GM20000 (cell line): ENCODE measurements around the gene CENPB.
"Not testable (repeated sequence)": the region's sequence is repeated elsewhere in the genome, so short reads cannot be mapped to it uniquely, and the experiment has no call there.

Source experiments
- DNase-seq: peaks from one replicate; pipeline ENCODE4 v3.0.0; 2012; ENCODE audit warnings: low spot score
- TF ChIP-seq, protein P1 (sequence below): IDR thresholded peaks from 2 replicates; pipeline ENCODE4 v1.5.1; 2012; ENCODE audit warnings: mild to moderate bottlenecking, control low read depth; ENCODE audit errors: extremely low read depth, missing control alignments

CENPB gene

DNA sequence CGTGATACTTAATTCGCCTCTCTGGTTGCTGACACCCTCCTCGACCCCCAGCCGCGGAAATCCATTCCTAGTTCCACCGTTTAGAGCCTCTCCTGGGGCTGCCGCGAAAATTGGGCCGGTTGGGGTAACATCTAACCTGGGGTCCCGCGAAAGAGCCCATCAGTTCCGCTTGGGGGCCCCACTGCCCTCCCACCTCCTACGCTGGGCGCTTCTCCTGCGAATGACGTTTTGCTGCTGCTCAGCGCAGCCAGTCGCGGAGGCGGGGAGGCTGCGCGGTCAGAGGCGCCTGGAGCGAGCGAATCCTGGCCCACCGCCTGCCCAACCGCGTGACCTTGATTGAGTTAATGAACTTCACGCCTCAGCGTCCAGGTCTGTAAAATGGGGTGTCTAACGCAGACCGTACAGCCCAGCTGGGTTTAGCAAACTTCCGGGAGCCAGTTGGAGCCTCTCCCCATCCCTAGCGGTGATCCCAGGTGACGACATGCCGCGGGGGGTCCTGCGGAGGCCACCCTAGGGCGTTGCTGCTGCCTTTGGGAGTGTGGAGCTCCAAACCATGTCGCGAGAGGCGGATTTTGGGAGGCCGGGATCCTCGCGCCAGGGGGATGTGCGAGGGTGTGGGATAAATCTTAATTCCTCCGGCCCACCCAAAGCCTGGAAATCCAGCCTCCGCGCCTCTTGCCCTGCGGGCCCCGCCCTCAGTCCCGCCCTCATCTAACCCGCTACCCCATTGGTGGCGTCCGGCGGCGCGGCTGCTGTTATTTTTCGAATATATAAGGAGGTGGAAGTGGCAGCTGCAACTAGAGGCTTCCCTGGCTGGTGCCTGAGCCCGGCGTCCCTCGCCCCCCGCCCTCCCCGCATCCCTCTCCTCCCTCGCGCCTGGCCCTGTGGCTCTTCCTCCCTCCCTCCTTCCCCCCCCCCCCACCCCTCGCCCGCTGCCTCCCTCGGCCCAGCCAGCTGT lies 9.2 kb upstream of the CENPB start, which contains the start of gene CDC25B:
Gene CDC25B (plus strand): TSS at position 800 of the 958 bp plus-strand sequence. CDS start 222 bp downstream, outside the sequence.
- TF ChIP-seq, protein P1, sequence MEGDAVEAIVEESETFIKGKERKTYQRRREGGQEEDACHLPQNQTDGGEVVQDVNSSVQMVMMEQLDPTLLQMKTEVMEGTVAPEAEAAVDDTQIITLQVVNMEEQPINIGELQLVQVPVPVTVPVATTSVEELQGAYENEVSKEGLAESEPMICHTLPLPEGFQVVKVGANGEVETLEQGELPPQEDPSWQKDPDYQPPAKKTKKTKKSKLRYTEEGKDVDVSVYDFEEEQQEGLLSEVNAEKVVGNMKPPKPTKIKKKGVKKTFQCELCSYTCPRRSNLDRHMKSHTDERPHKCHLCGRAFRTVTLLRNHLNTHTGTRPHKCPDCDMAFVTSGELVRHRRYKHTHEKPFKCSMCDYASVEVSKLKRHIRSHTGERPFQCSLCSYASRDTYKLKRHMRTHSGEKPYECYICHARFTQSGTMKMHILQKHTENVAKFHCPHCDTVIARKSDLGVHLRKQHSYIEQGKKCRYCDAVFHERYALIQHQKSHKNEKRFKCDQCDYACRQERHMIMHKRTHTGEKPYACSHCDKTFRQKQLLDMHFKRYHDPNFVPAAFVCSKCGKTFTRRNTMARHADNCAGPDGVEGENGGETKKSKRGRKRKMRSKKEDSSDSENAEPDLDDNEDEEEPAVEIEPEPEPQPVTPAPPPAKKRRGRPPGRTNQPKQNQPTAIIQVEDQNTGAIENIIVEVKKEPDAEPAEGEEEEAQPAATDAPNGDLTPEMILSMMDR = peak; percentile 7

DNA sequence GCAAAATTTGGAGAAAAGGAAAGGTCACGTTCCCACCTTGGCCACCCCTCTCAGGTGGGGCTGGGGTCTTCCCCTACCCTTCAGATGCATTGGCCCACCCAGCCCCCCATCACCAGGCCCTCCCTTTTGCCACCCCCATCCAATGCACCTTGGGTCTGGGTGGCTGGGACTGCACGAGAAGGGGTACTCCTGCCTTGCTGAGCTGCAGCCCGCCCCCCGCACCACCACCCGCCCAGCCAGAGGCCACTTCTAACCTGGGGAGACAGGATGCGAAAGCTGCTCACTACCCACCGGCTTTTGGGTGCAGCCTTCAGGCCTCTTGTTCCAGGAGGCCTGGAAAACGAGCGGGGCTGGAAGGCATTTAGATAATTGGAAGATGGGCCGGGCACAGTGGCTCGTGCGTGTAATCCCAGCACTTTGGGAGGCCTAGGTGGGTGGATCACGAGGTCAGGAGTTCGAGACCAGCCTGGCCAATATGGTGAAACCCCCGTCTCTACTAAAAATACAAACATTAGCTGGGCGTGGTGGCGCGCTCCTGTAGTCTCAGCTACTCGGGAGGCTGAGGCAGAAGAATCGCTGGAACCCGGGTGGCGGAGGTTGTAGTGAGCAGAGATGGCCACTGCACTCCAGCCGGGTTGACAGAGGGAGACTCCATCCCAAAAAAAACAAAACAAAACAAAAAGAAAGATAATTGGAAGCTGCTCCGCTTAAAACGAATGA lies 8.3 kb upstream of the CENPB start:
- TF ChIP-seq, protein P1 = no peak
- no peak for DNase-seq

More for the DNA sequence above, 9.2 kb upstream of the CENPB start, which contains the start of gene CDC25B:
- peak; percentile 93 for DNase-seq

DNA sequence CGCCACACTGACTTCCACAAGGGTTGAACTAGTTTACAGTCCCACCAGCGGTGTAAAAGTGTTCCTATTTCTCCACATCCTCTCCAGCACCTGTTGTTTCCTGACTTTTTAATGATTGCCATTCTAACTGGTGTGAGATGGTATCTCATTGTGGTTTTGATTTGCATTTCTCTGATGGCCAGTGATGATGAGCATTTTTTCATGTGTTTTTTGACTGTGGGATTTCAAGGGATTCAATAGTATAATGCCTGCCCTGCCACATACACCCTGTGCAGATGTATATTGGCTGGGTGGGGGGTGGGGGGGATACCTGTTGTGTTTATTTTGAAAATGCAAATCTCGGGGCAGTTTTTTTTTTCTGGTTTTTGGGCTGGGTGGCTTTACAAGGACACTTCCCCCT lies 7.6 kb upstream of the CENPB start:
- DNase-seq = not testable (repeated sequence)

DNA sequence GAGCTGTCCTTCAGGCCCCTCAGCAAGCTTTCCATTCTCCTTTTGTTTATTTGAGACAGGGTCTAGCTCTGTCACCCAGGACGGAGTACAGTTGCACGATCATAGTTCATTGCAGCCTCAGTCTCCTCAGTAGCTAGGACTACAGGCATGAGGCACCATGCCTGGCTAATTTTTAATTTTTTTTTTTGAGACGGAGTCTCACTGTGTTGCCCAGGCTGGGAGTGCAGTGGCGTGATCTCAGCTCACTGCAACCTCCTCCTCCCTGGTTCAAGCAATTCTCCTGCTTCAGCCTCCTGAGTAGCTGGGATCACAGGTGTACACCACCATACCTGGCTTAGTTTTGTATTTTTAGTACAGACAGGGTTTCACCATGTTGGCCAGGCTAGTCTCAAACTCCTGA lies 2.7 kb upstream of the CENPB start:
- DNase-seq = not testable (repeated sequence)

DNA sequence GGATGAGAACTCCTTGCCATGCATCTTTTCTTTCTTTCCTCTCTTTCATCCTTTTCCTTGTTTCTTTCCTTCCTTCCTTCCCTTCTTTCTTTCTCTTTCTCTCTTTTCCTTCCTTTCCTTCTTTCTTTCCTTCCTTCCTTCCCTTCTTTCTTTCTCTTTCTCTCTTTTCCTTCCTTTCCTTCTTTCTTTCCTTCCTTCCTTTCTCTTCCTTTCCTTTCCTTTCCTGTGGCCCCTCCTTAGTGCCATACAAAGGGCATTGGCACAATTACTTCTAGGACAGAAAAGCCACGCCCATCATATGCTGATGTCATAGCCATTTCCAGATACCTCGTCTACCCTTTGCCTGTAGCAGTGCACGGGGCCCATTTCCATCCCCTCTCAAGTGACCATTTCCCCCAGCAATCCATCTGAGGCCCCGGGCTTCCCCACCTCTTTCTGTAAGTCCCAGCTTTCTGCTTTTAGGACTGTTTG lies 2.2 kb upstream of the CENPB start:
- TF ChIP-seq, protein P1 = no peak
- DNase-seq = no peak

DNA sequence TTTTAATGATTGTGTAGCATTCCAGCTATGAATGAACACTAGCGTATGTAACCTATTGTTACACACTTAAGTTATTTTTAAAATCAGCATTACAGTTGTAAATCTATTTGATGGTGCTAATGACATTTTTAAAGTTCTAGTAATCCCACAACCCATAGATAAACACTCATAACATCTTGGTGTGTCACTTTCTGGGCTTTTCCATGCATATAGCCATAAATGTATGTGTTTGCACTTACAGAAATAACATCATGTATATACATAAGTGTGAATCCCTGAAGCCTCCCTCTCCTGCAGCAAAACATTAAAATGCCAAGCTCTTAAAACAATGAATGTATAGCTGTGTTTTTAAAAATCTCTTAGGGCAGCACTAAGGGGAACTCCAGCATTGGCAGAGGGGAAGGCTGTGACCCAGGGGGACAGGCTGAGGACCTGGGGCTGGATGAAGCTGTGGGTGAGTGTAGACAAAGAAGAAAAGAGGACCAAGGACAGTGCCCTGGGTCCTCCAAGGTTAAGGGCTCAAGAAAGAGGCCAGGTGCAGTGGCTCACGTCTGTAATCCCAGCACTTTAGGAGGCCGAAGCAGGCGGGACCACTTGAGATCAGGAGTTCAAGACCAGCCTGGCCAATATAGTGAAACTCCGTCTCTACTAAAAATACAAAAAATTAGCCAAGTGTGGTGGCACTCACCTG lies 929 bp upstream of the CENPB start:
- no peak for DNase-seq
- TF ChIP-seq, protein P1 = no peak

DNA sequence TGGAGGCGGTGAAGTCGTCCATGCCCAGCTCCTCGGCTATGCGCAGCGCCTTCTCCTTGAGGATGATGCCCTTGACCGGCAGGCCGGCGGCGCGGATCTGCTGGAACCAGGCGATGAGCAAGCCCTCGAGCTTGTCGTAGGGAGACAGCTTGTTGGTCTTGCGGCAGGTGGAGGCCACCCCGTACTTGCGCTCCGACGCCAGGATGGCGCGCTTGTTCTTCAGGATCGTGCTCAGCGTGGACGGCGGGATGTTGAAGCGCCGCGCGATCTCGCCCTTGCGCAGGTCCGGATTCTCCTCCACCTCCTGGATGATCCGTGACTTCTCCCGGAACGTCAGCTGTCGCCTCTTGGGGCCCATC lies 435 bp downstream of the CENPB start:
- TF ChIP-seq, protein P1 = no peak
- peak; percentile 73 for DNase-seq
